ENCODE measurements around the gene CHST7.

DNA sequence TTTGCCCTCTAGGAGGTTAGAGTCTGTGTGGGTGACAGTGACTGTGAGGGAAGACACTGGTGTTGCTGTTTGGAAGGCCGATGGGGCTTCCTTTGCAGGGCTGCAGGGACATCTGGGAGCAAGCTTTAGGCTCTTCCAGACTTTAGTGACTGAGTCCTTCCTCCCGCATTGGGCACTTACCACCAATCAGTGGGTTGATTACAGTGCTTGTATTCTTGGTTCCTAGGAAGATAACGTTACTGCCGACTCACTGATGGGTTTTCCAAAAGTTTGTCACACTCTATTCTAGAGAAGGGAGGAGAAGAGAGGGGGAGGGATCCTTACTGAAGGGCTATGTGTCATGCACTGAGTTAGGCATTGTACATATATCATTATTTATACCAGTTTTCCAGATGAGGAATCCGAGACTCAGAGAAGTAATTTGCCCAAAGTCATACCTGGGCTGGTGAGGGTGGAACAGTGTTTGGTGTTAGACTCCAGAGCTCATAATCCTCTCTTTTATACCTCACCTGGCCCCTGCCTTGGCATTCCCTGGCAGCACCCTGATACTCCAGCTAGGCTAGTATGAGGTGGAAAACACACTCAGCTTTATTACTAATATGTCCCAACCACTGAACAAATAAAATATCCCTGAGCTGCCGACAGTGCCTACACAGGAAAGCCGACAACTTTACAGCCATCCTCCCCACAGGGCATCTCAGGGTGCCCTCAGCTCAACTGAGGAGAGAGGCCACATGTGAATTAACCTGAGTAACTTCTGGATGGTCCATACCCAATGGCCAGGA is 3.8 kb downstream of the CHST7 start:
- TF ChIP-seq, protein P1, sequence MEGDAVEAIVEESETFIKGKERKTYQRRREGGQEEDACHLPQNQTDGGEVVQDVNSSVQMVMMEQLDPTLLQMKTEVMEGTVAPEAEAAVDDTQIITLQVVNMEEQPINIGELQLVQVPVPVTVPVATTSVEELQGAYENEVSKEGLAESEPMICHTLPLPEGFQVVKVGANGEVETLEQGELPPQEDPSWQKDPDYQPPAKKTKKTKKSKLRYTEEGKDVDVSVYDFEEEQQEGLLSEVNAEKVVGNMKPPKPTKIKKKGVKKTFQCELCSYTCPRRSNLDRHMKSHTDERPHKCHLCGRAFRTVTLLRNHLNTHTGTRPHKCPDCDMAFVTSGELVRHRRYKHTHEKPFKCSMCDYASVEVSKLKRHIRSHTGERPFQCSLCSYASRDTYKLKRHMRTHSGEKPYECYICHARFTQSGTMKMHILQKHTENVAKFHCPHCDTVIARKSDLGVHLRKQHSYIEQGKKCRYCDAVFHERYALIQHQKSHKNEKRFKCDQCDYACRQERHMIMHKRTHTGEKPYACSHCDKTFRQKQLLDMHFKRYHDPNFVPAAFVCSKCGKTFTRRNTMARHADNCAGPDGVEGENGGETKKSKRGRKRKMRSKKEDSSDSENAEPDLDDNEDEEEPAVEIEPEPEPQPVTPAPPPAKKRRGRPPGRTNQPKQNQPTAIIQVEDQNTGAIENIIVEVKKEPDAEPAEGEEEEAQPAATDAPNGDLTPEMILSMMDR (IDR thresholded peaks at IDR 0.05): no peak
- TF ChIP-seq POLR2A (IDR thresholded peaks at IDR 0.05): no peak
